SK-N-SH treated with all-trans-retinoic acid at 6 μM for 48 hours (cell line): Measurements from ENCODE around the gene BAG1.

Source experiments
- ATAC-seq: fragments of 200-7000 bp; cut with Tn5 transposase; 3 replicates; pipeline ENCODE4 v1.9.1; 2020; ENCODE audit warnings: mild to moderate bottlenecking, moderate library complexity
- ARNTL ChIP-seq: fragments of 450-650 bp; formaldehyde crosslinking; IDR thresholded peaks from 2 replicates; pipeline ENCODE4 v1.5.0; 2020; ENCODE audit warnings: low read depth, mild to moderate bottlenecking, moderate library complexity, borderline replicate concordance
- CREB5 ChIP-seq: fragments of 250-450 bp; sonication (Bioruptor Pico); IDR thresholded peaks from 2 replicates; pipeline ENCODE4 v1.5.1; 2020; ENCODE audit warnings: low read depth, mild to moderate bottlenecking, moderate library complexity
- CSDC2 ChIP-seq: fragments of 250-450 bp; sonication (Bioruptor Pico); IDR thresholded peaks from 2 replicates; pipeline ENCODE4 v1.5.0; 2020; ENCODE audit warnings: mild to moderate bottlenecking, moderate library complexity
- CSRNP3 ChIP-seq: fragments of 250-450 bp; sonication (Bioruptor Pico); IDR thresholded peaks from 2 replicates; pipeline ENCODE4 v1.5.1; 2021; ENCODE audit warnings: mild to moderate bottlenecking, moderate library complexity
- ESRRG ChIP-seq: fragments of 250-450 bp; sonication (Bioruptor Pico); IDR thresholded peaks from 2 replicates; pipeline ENCODE4 v1.6.1; 2021; ENCODE audit warnings: mild to moderate bottlenecking
- ISL1 ChIP-seq: fragments of 250-450 bp; sonication (Bioruptor Pico); IDR thresholded peaks from 2 replicates; pipeline ENCODE4 v2.1.2; 2022; ENCODE audit warnings: mild to moderate bottlenecking, moderate library complexity
- PATZ1 ChIP-seq: fragments of 250-450 bp; sonication (Bioruptor Pico); IDR thresholded peaks from 2 replicates; pipeline ENCODE4 v1.8.0; 2020; ENCODE audit warnings: mild to moderate bottlenecking, moderate library complexity, borderline replicate concordance
- POU6F1 ChIP-seq: fragments of 250-450 bp; sonication (Bioruptor Pico); IDR thresholded peaks from 2 replicates; pipeline ENCODE4 v1.8.0; 2021; ENCODE audit warnings: low read depth, mild to moderate bottlenecking, moderate library complexity, borderline replicate concordance
- PPARA ChIP-seq: fragments of 250-450 bp; sonication (Bioruptor Pico); IDR thresholded peaks from 2 replicates; pipeline ENCODE4 v1.5.0; 2020; ENCODE audit warnings: mild to moderate bottlenecking, borderline replicate concordance
- SNAI2 ChIP-seq: fragments of 250-450 bp; sonication (Bioruptor Pico); IDR thresholded peaks from 2 replicates; pipeline ENCODE4 v1.5.0; 2020; ENCODE audit warnings: mild to moderate bottlenecking, moderate library complexity
- TCF4 ChIP-seq: fragments of 250-450 bp; sonication (Bioruptor Pico); IDR thresholded peaks from 2 replicates; pipeline ENCODE4 v1.8.0; 2021; ENCODE audit warnings: mild to moderate bottlenecking, moderate library complexity, borderline replicate concordance
- ZFP3 ChIP-seq: fragments of 250-450 bp; sonication (Bioruptor Pico); IDR thresholded peaks from 2 replicates; pipeline ENCODE4 v1.5.0; 2020; ENCODE audit warnings: mild to moderate bottlenecking, moderate library complexity
- ZFP30 ChIP-seq: fragments of 450-650 bp; formaldehyde crosslinking; IDR thresholded peaks from 2 replicates; pipeline ENCODE4 v1.5.0; 2022; ENCODE audit warnings: mild to moderate bottlenecking, moderate library complexity
- ZNF565 ChIP-seq: fragments of 450-650 bp; formaldehyde crosslinking; conservative IDR thresholded peaks from 2 replicates; pipeline ENCODE4 v1.5.0; 2020; ENCODE audit warnings: low read depth, mild to moderate bottlenecking, moderate library complexity
- ZNF70 ChIP-seq: fragments of 450-650 bp; formaldehyde crosslinking; IDR thresholded peaks from 2 replicates; pipeline ENCODE4 v1.5.0; 2020; ENCODE audit warnings: mild to moderate bottlenecking, moderate library complexity

Gene BAG1

GRCh38 chr9:33236571-33236970, 27.9 kb downstream of the BAG1 start (continued):
- TF ChIP-seq ZFP30 (CRISPR knock-in tag) = no peak

- no peak for ATAC-seq
- TF ChIP-seq POU6F1 (CRISPR knock-in tag) = no peak
- no peak for TF ChIP-seq CSRNP3 (CRISPR knock-in tag)
- no peak for TF ChIP-seq ESRRG (CRISPR knock-in tag)
- TF ChIP-seq ARNTL (CRISPR knock-in tag) = no peak
- no peak for TF ChIP-seq PPARA
- TF ChIP-seq ZNF565 = no peak
These were observed 29.7 kb downstream of the BAG1 start for GRCh38 chr9:33234511-33235467.

GRCh38 chr9:33233626-33234342, 30.7 kb downstream of the BAG1 start:
- TF ChIP-seq ZFP3 (CRISPR knock-in tag) (peak; percentile 40; the same call in 1 of the 2 replicates), CSRNP3 (CRISPR knock-in tag) (no peak), POU6F1 (CRISPR knock-in tag) (no peak), ISL1 (CRISPR knock-in tag) (no peak), TCF4 (CRISPR knock-in tag) (no peak), PATZ1 (CRISPR knock-in tag) (no peak), ESRRG (CRISPR knock-in tag) (no peak)
- ATAC-seq = peak; percentile 79

GRCh38 chr9:33232815-33233214, 31.7 kb downstream of the BAG1 start:
- ATAC-seq = no peak

GRCh38 chr9:33231623-33231942, 32.9 kb downstream of the BAG1 start:
- no peak for ATAC-seq
- no peak for TF ChIP-seq PPARA
- no peak for TF ChIP-seq CREB5 (CRISPR knock-in tag)
- no peak for TF ChIP-seq ZNF70 (CRISPR knock-in tag)
- TF ChIP-seq SNAI2 (CRISPR knock-in tag) = no peak
- no peak for TF ChIP-seq ZFP30 (CRISPR knock-in tag)
- TF ChIP-seq POU6F1 (CRISPR knock-in tag) = no peak
- no peak for TF ChIP-seq CSRNP3 (CRISPR knock-in tag)
- TF ChIP-seq ZFP3 (CRISPR knock-in tag) = no peak
- TF ChIP-seq ISL1 (CRISPR knock-in tag) = no peak
- no peak for TF ChIP-seq CSDC2 (CRISPR knock-in tag)
- TF ChIP-seq PATZ1 (CRISPR knock-in tag) = no peak

More at GRCh38 chr9:33232815-33233214, 31.7 kb downstream of the BAG1 start:
- TF ChIP-seq CSDC2 (CRISPR knock-in tag) = no peak
